HK-2 (cell line): Measurements from ENCODE around the gene CNPY1.
"Not testable (repeated sequence)": the region's sequence is repeated elsewhere in the genome, so short reads cannot be mapped to it uniquely, and the experiment has no call there.

ENCODE experiments used
- DNase-seq: peaks from one replicate; pipeline ENCODE4 v3.0.0-alpha.2; 2018; ENCODE audit not compliant: unreplicated experiment

Gene CNPY1

GRCh38 chr7:155533120-155533826 lies 13.1 kb downstream of the CNPY1 start:
- DNase-seq = no peak

- DNase-seq = no peak
Observed at GRCh38 chr7:155532792-155533119, 13.6 kb downstream of the CNPY1 start.

- DNase-seq = peak; percentile 30
Observed at GRCh38 chr7:155531681-155532080, 14.7 kb downstream of the CNPY1 start.

GRCh38 chr7:155530601-155531000 lies 15.8 kb downstream of the CNPY1 start:
- no peak for DNase-seq

GRCh38 chr7:155529845-155530244 lies 16.5 kb downstream of the CNPY1 start:
- DNase-seq = no peak

- no peak for DNase-seq
Observed at GRCh38 chr7:155529346-155529745, 17.0 kb downstream of the CNPY1 start.

- no peak for DNase-seq
Observed at GRCh38 chr7:155527664-155528063, 18.7 kb downstream of the CNPY1 start.

GRCh38 chr7:155526225-155526624 lies 20.1 kb downstream of the CNPY1 start:
- DNase-seq = no peak

GRCh38 chr7:155524018-155524556 lies 22.3 kb downstream of the CNPY1 start:
- DNase-seq = no peak

GRCh38 chr7:155523168-155523675 lies 23.1 kb downstream of the CNPY1 start:
- DNase-seq = no peak

GRCh38 chr7:155521743-155522398 lies 24.5 kb downstream of the CNPY1 start:
- no peak for DNase-seq

GRCh38 chr7:155521007-155521742 lies 25.2 kb downstream of the CNPY1 start:
- no peak for DNase-seq

- no peak for DNase-seq
Observed at GRCh38 chr7:155520114-155520513, 26.2 kb downstream of the CNPY1 start.

- DNase-seq = not testable (repeated sequence)
Observed at GRCh38 chr7:155519358-155519757, 27.0 kb downstream of the CNPY1 start.

GRCh38 chr7:155518633-155519032 lies 27.7 kb downstream of the CNPY1 start:
- DNase-seq = no peak

- DNase-seq = no peak
Observed at GRCh38 chr7:155517969-155518368, 28.4 kb downstream of the CNPY1 start.

- no peak for DNase-seq
Observed at GRCh38 chr7:155517452-155517851, 28.9 kb downstream of the CNPY1 start.

GRCh38 chr7:155516466-155516865 lies 29.9 kb downstream of the CNPY1 start:
- no peak for DNase-seq

GRCh38 chr7:155515318-155515717 lies 31.0 kb downstream of the CNPY1 start:
- no peak for DNase-seq

- no peak for DNase-seq
Observed at GRCh38 chr7:155514296-155514695, 32.1 kb downstream of the CNPY1 start.

GRCh38 chr7:155513543-155514285 lies 32.6 kb downstream of the CNPY1 start:
- no peak for DNase-seq
